Activated T-helper 1 cell treated with Interleukin-2 at 50 U/mL for 16 hours (primary cell): ENCODE results near the gene PPM1H.
"Not testable (repeated sequence)": the region's sequence is repeated elsewhere in the genome, so short reads cannot be mapped to it uniquely, and the experiment has no call there.

Source experiments
- DNase-seq: peaks from one replicate; pipeline ENCODE4 v3.0.0-alpha.2; 2020; ENCODE audit warnings: low read depth

Gene PPM1H

DNA sequence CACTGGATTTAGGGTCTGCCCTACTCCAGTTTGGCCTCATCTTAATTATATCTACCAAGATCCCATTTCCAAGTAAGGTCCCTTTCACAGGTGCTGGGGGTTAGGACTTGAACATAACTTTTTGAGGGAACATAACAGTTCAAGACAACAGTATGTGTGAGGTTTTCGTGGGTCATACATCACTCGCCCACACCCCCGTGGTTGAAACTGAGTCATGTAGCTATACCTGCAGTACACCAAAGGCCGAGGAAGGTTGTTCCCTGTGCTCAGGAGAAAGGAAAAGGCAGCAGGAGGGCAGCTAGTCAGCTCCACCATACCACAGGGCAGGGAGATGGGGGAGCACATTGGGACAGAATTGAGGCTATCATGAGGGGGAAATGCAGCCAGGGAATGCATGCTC, 167.0 kb downstream of the PPM1H start:
- DNase-seq: no peak

DNA sequence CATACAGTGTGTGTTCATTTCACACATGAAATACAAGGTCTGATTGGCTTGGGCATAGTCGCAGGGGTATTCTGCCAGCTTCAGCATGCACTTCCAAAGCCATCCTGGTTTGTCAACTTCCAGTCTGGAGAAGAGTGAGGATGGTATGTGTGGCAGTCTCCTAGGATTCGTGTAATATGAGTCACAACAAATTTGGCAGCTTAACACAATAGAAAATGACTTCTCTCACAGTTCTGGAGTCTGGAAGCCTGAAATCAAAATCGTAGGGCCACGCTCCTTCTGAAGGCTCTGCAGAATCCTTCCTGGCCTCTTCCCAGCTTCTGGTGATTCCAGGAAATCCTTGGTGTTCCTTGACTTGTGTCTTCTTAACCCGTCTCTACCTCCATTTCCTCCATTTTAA, 167.5 kb downstream of the PPM1H start:
- DNase-seq: no peak

GRCh38 chr12:62766496-62766895, 168.5 kb downstream of the PPM1H start:
- no peak for DNase-seq

DNA sequence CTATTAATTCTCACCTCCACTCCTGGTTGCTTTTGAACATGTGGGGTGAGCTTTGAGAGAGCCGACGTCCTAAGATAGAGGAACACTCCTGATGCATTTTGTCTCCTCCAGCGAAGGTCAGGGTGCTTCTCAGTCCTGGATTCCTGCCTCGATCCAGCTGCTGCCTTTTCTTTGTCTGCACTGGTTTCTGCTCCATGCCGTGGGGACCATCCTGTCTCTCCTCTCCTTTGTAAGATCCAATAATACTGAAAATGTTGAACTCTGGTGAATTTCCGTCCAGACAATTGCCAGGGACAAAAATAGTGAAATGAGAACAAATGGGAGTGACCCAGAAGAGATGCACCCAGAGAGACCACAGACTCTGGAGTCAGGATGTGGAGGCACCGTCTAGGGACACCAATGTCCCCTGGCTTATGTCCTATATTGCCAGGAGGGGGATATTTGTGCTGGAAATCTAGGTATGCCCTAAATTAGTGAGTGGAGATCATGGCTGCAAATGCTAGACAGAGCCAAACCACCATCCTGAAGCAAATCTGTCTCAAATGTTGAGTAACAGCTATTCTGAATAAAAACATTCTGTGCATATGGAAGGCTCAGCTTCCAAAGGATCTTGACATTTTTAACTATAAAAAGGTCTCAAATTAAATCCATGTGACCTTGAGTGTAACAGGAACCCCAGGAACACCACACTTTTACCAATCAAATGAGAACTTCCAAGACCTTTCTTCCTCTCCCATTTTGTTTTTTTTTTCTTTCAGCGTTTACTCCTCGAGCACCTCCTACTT, 170.9 kb downstream of the PPM1H start:
- DNase-seq: no peak

DNA sequence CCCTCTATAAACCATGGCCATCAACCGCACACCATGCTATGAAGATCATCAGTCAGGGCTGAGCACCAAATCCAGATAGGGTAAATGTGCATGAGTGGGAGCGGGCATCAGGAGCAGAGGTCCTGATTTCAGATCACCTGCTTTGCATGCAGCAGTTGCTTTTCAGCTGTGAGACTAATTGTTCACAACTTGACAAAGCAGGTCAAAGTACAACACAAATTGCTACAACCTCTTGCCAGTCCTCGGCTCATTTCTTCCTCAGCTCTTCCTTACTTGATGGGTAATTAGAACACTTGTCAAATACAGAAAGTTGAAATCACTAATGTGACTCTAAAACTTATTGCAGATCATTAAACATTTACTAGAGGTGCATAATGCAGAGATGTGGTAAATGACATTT, 171.6 kb downstream of the PPM1H start:
- no peak for DNase-seq

DNA sequence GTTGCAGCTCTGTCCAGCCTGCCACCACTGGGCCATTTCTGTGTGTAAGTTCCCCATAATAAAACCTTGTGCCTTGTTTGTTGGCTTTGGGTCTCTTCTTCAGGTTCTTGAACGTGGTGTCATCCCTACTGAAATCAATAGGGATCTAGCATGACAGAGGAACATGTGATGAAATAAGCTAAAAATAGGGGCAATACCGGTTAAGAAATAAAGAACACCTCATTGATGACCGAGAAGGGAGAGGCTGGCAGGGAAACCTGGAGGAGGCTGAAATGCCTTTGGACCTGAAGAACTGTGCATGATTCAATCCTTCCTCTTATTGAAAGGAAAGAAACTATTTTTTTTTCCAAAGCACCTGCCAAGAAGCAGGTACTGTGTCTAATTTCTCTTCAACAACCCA, 172.3 kb downstream of the PPM1H start:
- no peak for DNase-seq

DNA sequence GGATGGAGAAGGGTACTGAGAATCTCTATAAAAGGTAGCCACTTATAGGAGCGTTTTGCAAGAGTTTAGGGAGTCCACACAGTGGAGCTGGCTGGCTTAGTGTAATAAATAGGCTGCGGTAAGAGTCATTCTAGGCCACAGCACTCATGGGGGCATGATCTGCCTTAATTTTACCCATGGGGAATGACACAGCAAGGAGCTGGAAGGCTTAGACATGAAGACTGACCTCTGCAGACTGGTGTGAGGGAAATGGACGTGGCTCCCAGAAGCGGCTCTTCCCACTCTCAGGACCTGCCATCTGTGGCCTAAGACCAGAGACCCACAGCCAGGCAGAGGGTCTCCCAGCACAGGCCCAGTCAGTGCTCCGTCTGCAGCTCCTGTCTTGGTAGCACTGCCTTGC, 173.3 kb downstream of the PPM1H start:
- DNase-seq: no peak

DNA sequence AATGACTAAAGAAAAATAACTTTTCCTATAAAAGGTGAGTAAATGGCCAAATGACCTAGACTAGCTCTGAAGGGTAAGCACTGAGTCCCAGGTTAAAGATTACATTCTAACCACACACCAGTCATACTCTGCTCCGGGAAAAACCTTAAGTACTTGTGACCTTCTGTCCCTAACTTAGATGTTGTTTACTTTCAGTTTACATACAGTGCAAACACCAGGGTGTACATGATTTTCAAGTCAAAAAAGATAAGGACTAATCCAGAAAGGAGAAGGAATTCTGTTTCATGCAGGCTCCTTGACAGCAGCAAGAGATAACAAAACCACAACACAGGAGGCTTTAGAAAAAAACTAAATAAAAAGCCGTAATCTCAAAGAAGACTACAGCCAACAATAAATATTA, 174.2 kb downstream of the PPM1H start:
- DNase-seq: no peak

GRCh38 chr12:62760341-62760740, 174.6 kb downstream of the PPM1H start:
- DNase-seq: not testable (repeated sequence)

- no peak for DNase-seq
Observed at GRCh38 chr12:62758216-62758615, 176.7 kb downstream of the PPM1H start.

- DNase-seq: no peak
Observed at GRCh38 chr12:62757048-62757447, 177.9 kb downstream of the PPM1H start.

GRCh38 chr12:62754706-62755105, 180.2 kb downstream of the PPM1H start:
- no peak for DNase-seq

- DNase-seq: no peak
Observed at GRCh38 chr12:62751810-62752155, 183.2 kb downstream of the PPM1H start.

DNA sequence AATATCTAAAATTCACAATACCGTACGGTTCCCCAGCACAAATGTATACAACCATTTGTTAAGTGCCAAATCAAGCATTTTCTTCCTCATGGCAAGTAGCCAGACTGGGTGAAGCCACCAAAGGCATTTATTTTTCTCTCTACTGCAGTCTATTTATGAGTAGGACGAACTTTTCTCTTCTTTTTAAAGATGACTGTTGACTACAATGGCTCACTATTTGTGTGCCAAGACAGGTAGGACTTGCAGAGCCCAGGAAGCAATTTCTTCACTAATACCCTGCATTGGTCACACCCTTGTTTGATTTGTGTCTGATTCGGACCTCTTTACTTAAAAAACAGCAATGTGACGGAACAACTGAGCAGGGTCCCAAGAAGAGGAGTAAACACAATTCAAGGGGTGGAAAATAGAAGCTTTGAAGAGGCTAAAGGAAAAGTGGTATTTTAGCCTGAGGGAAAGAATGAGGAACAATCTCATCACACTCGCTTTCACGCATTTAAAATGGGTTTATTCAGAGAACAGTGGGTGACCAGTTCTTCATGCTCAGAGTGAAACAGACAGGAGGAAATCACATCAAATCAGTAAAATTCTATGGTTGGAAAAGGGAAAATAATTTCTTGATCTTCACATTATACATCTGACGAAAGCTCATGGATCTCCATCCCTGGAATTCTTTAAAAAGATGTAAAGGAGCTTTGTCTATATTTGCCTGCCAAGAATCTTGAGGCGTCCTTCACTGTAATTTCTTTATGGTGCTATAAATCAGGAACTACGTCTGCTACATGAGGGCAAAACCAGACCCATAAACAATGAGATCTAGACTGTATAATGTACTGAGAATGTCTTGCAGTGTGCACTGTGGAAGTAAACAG, 183.8 kb downstream of the PPM1H start:
- no peak for DNase-seq

GRCh38 chr12:62749586-62749985, 185.4 kb downstream of the PPM1H start:
- no peak for DNase-seq

- no peak for DNase-seq
Observed at GRCh38 chr12:62748941-62749468, 185.9 kb downstream of the PPM1H start.

DNA sequence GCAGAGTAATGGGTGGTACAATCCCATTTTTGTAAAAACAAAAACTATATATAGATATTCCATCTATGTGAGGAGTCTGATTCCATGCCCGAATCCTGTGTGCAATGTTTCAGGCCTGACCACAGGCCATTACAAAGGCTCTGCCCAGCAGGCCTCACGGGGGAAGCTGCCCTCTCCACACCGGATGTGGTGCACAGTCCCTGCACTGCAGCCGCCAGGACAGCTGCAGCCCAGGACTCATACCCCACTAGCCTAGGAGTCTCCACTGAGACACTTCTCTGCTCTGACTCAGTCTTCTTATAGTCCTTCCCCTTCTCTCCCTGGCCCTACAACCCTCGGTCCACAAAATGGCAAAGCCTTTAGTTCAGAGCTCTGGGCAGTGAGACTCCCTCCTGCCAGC, 190.4 kb downstream of the PPM1H start:
- DNase-seq: no peak

DNA sequence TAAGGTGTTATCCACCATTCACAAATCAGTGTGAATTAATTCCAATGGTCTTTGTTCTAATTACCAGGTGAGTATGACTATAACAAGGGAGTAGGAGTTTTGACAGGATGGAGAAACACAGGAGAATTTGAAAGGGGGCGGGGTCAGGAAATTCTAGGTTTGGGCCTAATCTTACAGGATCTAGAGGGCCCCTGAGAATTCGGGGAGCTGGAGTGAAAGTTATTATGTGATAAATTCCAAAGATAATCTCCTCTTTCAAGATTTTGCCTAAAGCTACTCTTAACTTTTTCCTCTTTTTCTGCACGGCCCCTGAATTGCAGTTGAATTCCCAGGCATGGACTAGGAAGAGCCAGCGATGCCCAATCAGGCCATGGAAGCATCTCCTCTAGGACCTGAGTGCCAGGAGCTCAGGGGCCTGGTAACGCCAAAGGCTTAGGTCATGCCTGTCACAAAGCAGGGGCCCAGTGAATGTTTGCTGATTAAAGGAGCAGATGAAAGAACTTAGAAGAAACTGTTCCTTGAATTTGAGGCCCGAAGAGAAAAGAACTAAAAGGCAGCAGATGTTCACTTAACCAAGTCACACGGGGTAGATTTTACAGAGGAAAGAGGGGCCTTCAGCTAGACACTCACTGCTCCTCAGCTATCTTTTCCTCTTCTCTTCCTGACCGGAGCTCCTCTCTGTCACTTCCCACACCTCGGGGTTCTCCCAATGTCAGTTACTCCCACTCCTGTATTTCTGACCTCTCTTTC, 195.5 kb downstream of the PPM1H start:
- no peak for DNase-seq

- no peak for DNase-seq
Observed at GRCh38 chr12:62738616-62739015, 196.3 kb downstream of the PPM1H start.

DNA sequence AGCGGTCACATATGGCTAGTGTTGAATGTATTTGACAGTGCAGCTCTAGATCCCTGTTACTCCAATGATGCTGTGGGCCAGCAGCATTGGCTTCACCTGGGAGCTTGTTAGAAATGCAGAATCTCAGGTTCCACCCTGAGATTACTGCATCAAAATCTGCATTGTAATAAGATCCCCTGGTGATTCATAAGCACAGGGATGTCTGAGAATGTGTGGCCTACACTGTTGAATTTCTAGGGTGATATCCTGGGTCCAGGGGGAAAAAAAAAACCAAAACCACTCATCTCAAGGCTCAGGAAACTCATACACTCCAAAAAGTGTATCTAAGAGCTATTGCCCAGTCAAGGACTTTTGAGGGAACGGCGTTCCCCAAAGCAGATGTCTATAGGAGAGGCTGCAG, 196.8 kb downstream of the PPM1H start:
- no peak for DNase-seq

GRCh38 chr12:62737615-62738014, 197.3 kb downstream of the PPM1H start:
- no peak for DNase-seq

DNA sequence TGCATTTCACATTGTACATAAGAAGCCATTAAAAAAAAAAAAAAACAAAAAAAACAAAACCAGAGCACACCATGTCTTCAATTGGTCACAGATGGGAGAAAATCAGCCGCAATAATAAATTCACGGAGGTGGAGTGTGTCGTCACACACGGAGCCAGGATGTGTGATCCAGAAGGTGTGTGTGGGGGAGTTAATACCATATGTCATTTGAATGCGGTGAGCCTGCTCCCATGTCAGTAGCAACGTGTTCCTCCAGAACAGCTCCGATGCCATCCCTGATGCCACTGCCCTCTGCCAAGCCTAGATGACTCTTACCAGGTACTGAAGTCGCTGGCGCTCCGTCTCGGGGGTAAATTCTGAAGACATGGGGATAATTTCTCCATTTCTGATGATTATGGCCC, 197.8 kb downstream of the PPM1H start:
- no peak for DNase-seq

GRCh38 chr12:62736596-62736995, 198.4 kb downstream of the PPM1H start:
- no peak for DNase-seq
